Activated CD8-positive, alpha-beta memory T cell treated with anti-CD3 and anti-CD28 coated beads, Interleukin-2, amount 50 U/mL, for 48 hours (primary cell): ENCODE data around the gene MED16.
A peak's percentile ranks its signal among the peaks of the same experiment; 100 is the strongest.
"Not testable (repeated sequence)": the region's sequence is repeated elsewhere in the genome, so short reads cannot be mapped to it uniquely, and the experiment has no call there.

Experiments
- DNase-seq: peaks from one replicate; pipeline ENCODE4 v3.0.0-alpha.2; 2020

MED16 gene

DNA sequence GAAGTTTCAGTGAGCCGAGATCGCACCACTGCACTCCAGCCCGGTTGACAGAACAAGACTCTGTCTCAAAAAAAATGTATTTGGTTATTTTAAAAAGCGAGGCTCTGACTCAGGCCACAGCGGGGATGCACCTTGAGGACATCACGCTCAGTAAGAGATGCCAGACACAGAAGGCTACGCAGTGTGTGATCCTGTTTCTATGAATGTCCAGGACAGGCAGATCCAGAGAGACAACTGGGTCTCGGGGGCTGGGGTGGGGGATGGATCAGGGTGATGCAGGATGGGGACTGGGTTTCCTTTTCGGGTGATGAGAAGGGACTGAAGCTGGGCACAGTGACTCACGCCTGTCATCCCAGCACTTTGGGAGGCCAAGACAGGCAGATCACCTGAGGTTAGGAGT is 5.4 kb downstream of the MED16 start:
- DNase-seq: no peak

DNA sequence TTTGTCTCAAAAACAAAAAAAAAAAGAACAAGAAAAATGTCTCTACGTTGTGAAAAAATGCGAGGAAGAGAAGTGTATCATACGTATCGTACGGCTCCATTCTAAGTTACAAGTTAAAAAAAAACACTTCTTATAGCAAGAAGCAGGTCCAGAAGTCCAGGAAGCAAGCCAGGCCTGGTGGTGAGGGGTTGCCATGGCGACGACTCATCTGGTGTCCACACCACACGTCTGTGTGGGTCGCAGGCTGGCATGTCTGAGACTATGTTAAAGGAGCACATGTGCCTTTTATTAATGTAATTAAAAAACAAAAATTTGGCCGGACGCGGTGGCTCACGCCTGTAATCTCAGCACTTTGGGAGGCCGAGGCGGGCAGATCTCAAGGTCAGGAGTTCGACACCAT is 5.9 kb downstream of the MED16 start:
- DNase-seq: no peak

GRCh38 chr19:885536-886224 is 7.3 kb downstream of the MED16 start:
- DNase-seq: no peak

DNA sequence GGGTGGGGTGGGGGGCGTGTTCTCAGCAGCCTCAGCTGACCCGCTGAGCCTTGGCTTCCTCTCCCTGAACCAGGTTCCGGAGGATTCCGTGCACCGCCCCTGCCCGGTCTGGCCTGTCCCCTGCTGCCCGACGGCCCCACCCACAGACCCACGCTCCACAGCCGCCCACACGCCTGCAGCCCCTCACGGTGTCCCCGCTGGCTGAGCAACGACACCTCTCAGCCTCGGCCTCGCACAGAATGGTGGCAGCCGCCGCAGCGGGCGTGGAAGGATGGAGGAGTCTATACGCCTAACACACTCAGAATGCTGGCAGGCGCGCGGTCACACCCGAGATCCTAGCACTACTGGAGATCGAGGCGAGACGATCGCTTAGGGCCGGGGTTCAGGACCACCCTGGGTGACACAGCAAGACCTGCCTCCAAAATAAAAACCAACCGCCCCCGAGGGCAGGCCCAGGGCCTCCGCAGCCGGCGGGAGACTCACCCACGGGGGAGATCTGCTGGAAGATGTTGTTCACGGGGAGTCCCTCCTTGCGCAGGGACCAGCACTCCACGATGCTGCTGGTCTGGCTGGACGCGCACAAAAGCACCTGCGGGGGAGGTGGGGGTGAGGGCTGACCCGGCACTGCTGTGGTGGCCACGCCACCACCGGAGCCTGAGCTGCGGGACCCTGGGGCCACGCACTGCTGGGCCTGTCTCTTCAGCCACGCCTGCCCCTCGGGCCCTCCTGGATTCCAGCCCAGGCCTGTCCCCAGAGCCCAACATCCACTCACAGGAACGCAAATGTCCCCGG is 8.4 kb downstream of the MED16 start:
- DNase-seq: no peak

- DNase-seq: no peak
Measured at GRCh38 chr19:883661-884211, 9.3 kb downstream of the MED16 start.

GRCh38 chr19:882871-883497 is 10.0 kb downstream of the MED16 start:
- DNase-seq: no peak

- DNase-seq: no peak
Measured at GRCh38 chr19:881385-882071, 11.5 kb downstream of the MED16 start.

GRCh38 chr19:879711-880438 is 13.1 kb downstream of the MED16 start:
- no peak for DNase-seq

GRCh38 chr19:878751-879561 is 14.0 kb downstream of the MED16 start:
- DNase-seq: not testable (repeated sequence)

DNA sequence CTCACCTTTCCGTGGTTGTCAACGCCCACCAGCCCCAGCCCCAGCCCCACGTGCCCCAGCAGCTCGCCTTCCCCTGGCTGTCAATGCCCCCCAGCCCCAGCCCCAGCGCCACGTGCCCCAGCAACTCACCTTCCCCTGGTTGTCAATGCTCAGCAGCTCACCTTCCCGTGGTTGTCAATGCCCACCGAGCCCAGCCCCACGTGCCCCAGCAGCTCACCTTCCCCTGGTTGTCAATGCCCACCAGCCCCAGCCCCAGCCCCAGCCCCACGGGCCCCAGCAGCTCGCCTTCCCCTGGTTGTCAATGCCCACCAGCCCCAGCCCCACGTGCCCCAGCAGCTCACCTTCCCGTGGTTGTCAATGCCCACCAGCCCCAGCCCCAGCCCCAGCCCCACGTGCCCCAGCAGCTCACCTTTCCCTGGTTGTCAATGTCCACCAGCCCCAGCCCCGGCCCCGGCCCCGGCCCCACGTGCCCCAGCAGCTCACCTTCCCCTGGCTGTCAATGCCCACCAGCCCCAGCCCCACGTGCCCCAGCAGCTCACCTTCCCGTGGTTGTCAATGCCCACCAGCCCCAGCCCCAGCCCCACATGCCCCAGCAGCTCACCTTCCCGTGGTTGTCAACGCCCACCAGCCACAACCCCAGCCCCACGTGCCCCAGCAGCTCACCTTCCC is 14.9 kb downstream of the MED16 start:
- not testable (repeated sequence) for DNase-seq

- no peak for DNase-seq
Measured at GRCh38 chr19:876780-877314, 16.1 kb downstream of the MED16 start.

DNA sequence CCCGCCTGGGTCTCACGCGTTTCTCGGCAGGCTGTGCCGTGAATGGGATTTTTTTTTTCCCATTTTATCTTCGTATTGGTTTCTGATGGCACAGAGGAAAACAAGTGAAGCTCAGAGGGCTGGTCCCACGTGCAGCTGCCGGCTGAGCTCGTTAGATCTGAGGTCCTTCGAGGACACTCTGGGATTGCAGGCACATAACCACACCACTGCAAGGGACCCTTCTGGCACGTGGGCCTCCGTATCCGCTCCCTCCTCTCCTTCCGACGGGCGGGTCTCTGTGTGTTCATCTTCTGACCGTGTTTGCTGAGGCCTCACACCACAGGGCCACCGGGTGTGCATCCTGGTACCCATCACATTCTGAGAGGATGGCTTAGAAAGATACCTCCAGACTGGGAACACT is 16.9 kb downstream of the MED16 start:
- no peak for DNase-seq

- no peak for DNase-seq
Measured at GRCh38 chr19:875265-875879, 17.6 kb downstream of the MED16 start.

DNA sequence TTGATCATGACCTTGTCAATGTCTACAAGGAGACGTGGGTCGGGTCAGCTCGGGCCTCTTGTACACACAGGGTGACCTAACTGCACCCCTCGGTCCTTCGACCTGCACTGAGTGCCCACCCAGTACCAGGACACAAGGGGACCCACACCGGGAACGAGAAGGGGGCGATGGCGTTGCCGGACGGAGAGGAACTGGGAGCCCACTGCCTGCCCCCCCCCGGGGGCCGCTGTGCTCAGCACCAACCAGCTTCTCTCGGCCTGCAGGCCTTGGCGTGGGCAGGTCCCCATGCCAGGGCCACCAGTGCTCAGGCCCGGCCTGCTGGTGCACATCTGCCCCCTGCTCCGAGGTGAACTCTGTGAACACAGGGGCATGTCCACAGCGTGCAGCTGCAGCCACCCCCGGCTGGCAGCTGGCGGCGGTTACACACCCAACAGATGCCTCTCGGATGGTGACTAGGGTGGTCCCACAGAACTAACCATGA is 19.4 kb downstream of the MED16 start:
- no peak for DNase-seq

DNA sequence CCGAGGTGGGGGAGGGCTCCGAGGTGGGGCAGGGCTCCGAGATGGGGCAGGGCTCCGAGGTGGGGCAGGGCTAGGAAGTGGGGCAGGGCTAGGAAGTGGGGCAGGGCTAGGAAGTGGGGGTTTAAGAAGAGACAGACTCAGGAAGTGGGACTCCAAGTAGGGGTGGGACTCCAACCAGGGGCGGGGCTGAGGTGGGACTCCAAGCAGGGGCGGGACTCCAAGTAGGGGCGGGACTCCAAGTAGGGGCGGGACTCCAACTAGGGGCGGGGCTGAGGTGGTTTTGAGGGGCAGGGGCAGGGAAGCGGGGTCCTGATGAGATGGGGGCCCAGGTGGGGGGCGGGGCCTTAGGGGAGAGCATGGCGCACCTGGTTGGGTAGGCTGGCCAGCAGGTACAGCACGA is 19.9 kb downstream of the MED16 start:
- DNase-seq: peak; percentile 77

DNA sequence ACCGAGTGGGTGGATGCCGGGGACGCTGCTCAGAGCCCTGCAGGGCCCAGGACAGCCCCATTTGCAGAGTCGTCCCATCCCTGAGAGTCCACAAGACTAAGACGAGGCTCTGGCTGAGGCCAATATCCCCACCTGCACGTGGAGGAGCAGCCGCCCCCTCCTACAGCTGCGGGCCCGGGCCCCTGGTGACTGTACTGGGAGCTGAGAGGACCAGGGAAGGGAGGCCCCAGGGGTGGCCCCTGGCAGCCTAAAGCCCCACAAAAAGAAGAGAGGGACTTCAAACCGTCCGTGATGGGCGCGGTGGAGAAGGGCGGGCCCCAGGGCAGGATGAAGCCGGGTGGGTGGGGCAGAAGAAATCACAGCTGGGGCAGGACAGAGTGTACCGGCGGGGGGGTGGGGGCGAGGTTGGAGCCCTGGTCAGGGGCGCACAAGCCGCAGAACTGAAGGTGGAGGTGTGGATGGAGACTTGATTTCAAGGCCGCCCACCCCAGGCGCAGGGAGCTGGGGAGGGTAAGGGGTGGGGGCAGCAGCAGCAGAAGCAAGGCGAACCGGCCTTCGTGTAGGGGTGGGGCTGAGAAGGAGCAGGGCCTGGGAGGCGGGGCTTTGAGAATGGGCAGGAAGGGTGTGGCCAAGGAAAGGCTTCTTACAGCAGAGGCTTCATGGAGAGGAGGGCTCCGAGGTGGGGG is 20.6 kb downstream of the MED16 start:
- DNase-seq: peak; percentile 87

GRCh38 chr19:871446-872265 is 21.3 kb downstream of the MED16 start:
- peak; percentile 74 for DNase-seq

DNA sequence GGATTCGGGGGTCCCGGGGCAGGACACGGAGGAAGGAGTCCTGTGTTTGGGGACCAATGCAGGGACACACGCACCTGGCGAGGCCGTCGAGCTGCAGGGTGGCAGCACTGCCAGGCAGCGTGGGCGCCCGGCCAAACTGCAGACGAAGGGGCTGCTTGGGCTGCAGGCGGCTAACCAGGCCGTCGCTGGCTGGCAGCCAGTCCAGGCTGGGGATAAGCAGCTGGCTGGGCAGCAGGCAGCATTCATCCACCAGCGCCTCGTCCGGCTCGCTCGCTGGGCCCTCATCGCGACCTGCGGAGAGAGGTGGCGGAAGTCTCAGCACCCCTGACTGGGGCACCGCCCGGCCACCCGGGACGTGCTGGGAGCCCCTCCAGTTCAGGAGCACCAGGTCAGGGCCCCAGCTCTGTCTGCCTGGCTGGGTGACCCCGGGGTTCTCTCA is 22.0 kb downstream of the MED16 start:
- DNase-seq: no peak
